HuH-7.5 (cell line): ENCODE measurements around the gene MYO3A.
"Not testable (repeated sequence)": the region's sequence is repeated elsewhere in the genome, so short reads cannot be mapped to it uniquely, and the experiment has no call there.

Experiments used
- DNase-seq: peaks from one replicate; pipeline ENCODE4 v3.0.0; 2011; ENCODE audit warnings: low spot score

MYO3A gene

GRCh38 chr10:26090762-26091161, 156.7 kb downstream of the MYO3A start:
- DNase-seq = no peak

- no peak for DNase-seq
These were observed 159.2 kb downstream of the MYO3A start for GRCh38 chr10:26093229-26093628.

GRCh38 chr10:26095781-26096180, 161.8 kb downstream of the MYO3A start:
- no peak for DNase-seq

GRCh38 chr10:26097549-26097948, 163.5 kb downstream of the MYO3A start:
- DNase-seq = not testable (repeated sequence)

GRCh38 chr10:26112532-26112931, 178.5 kb downstream of the MYO3A start:
- DNase-seq = no peak

- no peak for DNase-seq
These were observed 204.6 kb downstream of the MYO3A start for GRCh38 chr10:26138613-26139012.

- DNase-seq = no peak
These were observed 222.0 kb downstream of the MYO3A start for GRCh38 chr10:26156019-26156418.

- DNase-seq = no peak
These were observed 223.7 kb downstream of the MYO3A start for GRCh38 chr10:26157734-26158133.

GRCh38 chr10:26169466-26169865, 235.4 kb downstream of the MYO3A start:
- DNase-seq = no peak

GRCh38 chr10:26172131-26172530, 238.1 kb downstream of the MYO3A start:
- DNase-seq = no peak

- no peak for DNase-seq
These were observed 239.8 kb downstream of the MYO3A start for GRCh38 chr10:26173837-26174236.

- no peak for DNase-seq
These were observed 243.3 kb downstream of the MYO3A start for GRCh38 chr10:26177341-26177740.

- DNase-seq = no peak
These were observed 260.2 kb downstream of the MYO3A start for GRCh38 chr10:26194275-26194674.

GRCh38 chr10:26197248-26197647, 263.2 kb downstream of the MYO3A start:
- DNase-seq = no peak

- DNase-seq = no peak
These were observed 264.1 kb downstream of the MYO3A start for GRCh38 chr10:26198119-26198518.

- no peak for DNase-seq
These were observed 265.8 kb downstream of the MYO3A start for GRCh38 chr10:26199841-26200240.

GRCh38 chr10:26205223-26205622, 271.2 kb downstream of the MYO3A start:
- DNase-seq = no peak

- no peak for DNase-seq
These were observed 277.9 kb downstream of the MYO3A start for GRCh38 chr10:26211781-26212444.

GRCh38 chr10:26212511-26212910, 278.5 kb downstream of the MYO3A start:
- no peak for DNase-seq

- no peak for DNase-seq
These were observed 279.2 kb downstream of the MYO3A start for GRCh38 chr10:26213157-26213800.

- DNase-seq = no peak
These were observed 280.0 kb downstream of the MYO3A start for GRCh38 chr10:26214004-26214403.

GRCh38 chr10:26214551-26215395, 280.7 kb downstream of the MYO3A start:
- no peak for DNase-seq

- DNase-seq = no peak
These were observed 281.4 kb downstream of the MYO3A start for GRCh38 chr10:26215396-26215934.
